NCI-H1417 (cell line): ENCODE measurements around the gene SSR1.
A peak's percentile ranks its signal among the peaks of the same experiment; 100 is the strongest.
"Not testable (repeated sequence)": the region's sequence is repeated elsewhere in the genome, so short reads cannot be mapped to it uniquely, and the experiment has no call there.

Source experiments
- DNase-seq, 3 experiments: peaks; one replicate each; lab custom pipeline; 2025; lab: John Stamatoyannopoulos, UW

The SSR1 gene

GRCh38 chr6:7317538-7317937 is 4.5 kb upstream of the SSR1 start:
- DNase-seq = no peak

GRCh38 chr6:7316658-7317533 is 3.9 kb upstream of the SSR1 start:
- no peak for DNase-seq

- DNase-seq = no peak
Measured at GRCh38 chr6:7315948-7316365, 3.0 kb upstream of the SSR1 start.

GRCh38 chr6:7315087-7315947 is 2.3 kb upstream of the SSR1 start:
- not testable (repeated sequence) for DNase-seq

- DNase-seq = no peak
Measured at GRCh38 chr6:7314414-7314813, 1.4 kb upstream of the SSR1 start.

GRCh38 chr6:7313505-7314165 is 636 bp upstream of the SSR1 start:
- DNase-seq = no peak

GRCh38 chr6:7311917-7312615 is 933 bp downstream of the SSR1 start:
- peak in 2 of 3 experiments; percentile 24 to 49 for DNase-seq

- DNase-seq = no peak
Measured at GRCh38 chr6:7311176-7311575, 1.8 kb downstream of the SSR1 start.

GRCh38 chr6:7309050-7309449 is 3.9 kb downstream of the SSR1 start:
- DNase-seq = no peak

- no peak for DNase-seq
Measured at GRCh38 chr6:7307533-7307932, 5.5 kb downstream of the SSR1 start.

- no peak for DNase-seq
Measured at GRCh38 chr6:7304821-7305220, 8.2 kb downstream of the SSR1 start.

GRCh38 chr6:7301702-7302101 is 11.3 kb downstream of the SSR1 start:
- DNase-seq = no peak

GRCh38 chr6:7300926-7301325 is 12.1 kb downstream of the SSR1 start:
- no peak for DNase-seq

- no peak for DNase-seq
Measured at GRCh38 chr6:7298113-7298512, 14.9 kb downstream of the SSR1 start.

GRCh38 chr6:7296602-7297001 is 16.4 kb downstream of the SSR1 start:
- DNase-seq = no peak

GRCh38 chr6:7295916-7296315 is 17.1 kb downstream of the SSR1 start:
- DNase-seq = no peak

- DNase-seq = no peak
Measured at GRCh38 chr6:7292596-7293255, 20.3 kb downstream of the SSR1 start.

GRCh38 chr6:7290079-7290478 is 22.9 kb downstream of the SSR1 start:
- DNase-seq = no peak

GRCh38 chr6:7285416-7285815 is 27.6 kb downstream of the SSR1 start:
- no peak for DNase-seq

GRCh38 chr6:7283676-7284075 is 29.3 kb downstream of the SSR1 start:
- no peak for DNase-seq
